H4 (cell line): ENCODE data around the gene CACNG8. TPM values are rescaled to one million over a fixed set of nuclear protein-coding genes. Genes with fewer than 3 reads are reported as not detected.
"Not testable (repeated sequence)": the region's sequence is repeated elsewhere in the genome, so short reads cannot be mapped to it uniquely, and the experiment has no call there.

ENCODE experiments used
- DNase-seq: peaks from one replicate; pipeline ENCODE4 v3.0.0-alpha.2; 2015; ENCODE audit warnings: low spot score
- total RNA-seq: library from RNA; depleted of rRNA; stranded (reverse); fragments of >200 nt; shearing (Covaris generic); gene quantifications from 2 replicates; pipeline ENCODE4 v1.2.3, GENCODE V29; 2014; rRNA removed

CACNG8 gene
- total RNA-seq: 0.04 and 0.14 TPM in 2 replicates

GRCh38 chr19:53962887-53963431, at the start of gene CACNG8:
CACNG8 (plus strand) TSS chr19:53962937.
- no peak for DNase-seq

- DNase-seq: no peak
Observed at GRCh38 chr19:53915000-53915399, 47.7 kb upstream of the CACNG8 start.

DNA sequence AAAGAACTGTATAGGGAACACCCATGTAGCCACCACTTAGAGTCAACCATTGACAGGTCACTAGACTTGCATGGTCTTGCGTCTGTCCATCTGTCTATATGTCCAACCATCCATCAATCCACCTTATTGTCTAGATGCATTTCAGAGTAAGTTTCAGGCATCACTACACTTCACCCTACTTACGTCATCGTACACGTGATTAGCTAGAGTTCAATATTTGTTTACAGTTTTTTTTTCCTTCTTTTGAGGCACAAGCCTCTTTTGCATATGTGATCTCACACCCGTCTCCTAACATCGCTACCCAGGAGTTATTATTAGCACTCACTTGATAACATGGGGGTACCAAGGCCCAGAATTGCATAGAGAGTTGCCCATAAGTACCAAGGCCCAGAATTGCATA, 46.7 kb upstream of the CACNG8 start:
- DNase-seq: no peak

- DNase-seq: no peak
Observed at GRCh38 chr19:53917356-53917755, 45.4 kb upstream of the CACNG8 start.

DNA sequence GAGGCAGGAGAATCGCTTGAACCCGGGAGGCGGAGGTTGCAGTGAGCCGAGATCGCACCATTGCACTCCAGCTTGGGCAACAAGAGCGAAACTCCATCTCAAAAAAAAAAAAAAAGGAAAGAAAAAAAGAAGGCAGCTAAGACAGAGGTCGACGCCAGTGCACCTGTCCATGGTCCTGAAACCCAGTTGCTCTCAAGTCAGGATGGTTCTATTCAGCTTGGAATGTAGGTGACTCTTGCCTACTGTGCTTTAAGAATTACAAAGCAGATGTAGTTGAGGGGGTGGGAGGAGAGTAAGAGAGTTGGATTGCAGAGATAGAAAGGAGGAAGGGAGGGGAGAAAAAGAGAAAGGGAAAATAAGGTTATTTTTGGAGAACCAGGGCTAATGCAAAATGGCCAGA, 35.0 kb upstream of the CACNG8 start:
- peak; percentile 75 for DNase-seq

DNA sequence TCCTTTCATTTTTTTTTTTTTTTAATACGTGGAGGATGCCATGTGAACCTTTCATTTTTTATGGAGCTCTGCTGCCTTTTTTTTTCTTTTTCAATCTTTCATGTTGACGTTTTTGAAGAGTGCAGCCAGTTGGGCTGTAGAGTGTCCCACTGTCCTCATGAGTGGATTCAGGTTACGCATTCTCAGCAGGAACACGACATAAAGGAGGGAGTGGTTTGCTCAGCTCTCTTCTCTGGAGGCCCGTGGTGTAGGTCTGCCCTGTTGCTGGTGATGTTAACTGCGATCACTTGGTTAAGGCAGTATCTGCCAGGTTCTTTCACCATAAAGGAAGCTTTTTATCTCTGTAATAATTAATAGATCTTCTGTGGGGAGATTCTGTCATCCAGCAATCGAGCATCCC, 26.7 kb upstream of the CACNG8 start:
- no peak for DNase-seq

DNA sequence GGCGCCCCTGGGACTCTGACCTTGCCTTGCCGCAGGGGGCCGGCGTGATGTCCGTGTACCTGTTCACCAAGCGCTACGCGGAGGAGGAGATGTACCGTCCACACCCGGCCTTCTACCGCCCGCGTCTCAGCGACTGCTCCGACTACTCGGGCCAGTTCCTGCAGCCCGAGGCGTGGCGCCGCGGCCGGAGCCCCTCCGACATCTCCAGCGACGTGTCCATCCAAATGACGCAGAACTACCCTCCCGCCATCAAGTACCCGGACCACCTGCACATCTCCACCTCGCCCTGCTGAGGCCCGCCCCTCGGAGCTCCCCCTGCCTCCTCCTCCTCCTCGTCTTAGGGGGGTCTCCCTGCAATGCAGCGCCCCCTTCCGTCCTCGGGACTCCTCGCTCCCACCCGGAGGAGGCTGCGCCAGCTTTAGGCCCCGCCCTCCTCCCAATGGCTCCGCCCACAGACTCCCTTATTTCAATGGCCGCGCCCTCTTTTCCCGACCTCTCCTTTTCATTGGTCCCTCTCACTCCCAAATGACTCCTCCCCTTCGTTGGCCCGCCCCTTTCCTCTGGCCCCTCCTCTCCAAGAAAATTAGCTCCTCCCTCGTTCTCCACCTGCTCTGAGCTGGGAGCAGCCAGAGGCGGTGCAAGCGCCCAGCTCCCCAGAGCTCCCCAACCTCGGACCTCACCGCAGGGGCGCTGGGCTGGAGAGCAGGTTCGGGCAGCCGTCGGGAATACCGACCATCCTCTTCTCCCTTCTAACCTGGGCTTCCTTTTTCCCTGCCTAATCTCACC, 20.5 kb upstream of the CACNG8 start:
- DNase-seq: no peak

- no peak for DNase-seq
Observed at GRCh38 chr19:53944416-53944815, 18.3 kb upstream of the CACNG8 start.

- no peak for DNase-seq
Observed at GRCh38 chr19:53944933-53945332, 17.8 kb upstream of the CACNG8 start.

- DNase-seq: peak; percentile 74
Observed at GRCh38 chr19:53945441-53945840, 17.3 kb upstream of the CACNG8 start.

DNA sequence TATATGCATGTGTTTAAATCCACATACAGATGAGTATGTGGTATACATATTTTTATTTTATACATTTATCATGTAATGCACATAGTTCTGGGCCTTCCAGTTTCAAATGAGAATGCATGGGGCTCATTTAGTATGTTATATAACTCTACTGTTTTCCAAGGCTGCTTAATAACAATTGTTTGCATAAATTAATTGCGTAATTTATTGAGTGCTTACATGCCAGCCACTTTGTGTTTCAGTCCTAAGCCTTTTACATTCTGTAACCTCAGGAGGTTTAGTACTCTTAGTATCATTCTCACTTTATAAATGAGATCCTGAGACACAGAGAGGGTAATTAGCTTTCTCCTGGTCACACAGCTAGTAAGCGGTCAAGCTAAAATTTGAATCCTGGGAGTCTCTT, 16.7 kb upstream of the CACNG8 start:
- no peak for DNase-seq

GRCh38 chr19:53947624-53948023, 15.1 kb upstream of the CACNG8 start:
- DNase-seq: no peak

DNA sequence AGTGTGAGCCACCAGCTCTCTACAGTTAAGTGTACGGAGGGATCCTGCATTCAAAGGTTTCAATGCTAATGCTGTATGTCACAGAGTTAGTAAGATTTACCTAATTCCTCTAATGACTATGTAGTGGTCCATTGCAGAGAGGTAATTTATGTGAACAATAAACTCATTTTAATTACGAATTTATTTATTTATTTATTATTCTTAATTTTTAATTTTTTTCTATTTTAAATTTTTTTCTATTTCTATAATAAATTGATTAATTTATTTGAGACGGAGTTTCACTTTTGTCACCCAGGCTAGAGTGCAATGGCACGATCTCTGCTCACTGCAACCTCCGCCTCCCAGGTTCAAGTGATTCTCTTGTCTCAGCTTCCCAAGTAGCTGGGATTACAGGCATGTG, 14.1 kb upstream of the CACNG8 start:
- not testable (repeated sequence) for DNase-seq

- no peak for DNase-seq
Observed at GRCh38 chr19:53951436-53951835, 11.3 kb upstream of the CACNG8 start.

GRCh38 chr19:53951947-53952346, 10.8 kb upstream of the CACNG8 start:
- no peak for DNase-seq

DNA sequence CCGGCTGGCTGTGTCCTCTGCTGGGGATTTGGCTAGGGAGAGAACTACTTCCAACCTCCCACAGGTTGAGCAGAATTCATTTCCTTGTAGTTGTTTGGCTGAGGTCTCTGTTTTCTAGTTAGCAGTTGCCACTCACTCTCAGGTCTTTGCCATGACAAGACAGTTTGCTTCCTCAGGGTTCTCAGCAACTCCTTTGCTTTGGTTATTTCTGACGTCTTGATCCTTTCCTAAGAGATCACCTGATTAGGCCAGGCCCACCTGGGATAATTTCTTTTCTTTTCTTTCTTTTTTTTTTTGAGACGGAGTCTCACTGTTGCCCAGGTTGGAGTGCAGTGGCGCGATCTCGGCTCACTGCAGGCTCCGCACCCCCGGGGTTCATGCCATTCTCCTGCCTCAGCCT, 9.4 kb upstream of the CACNG8 start:
- DNase-seq: no peak

- DNase-seq: no peak
Observed at GRCh38 chr19:53957448-53958167, 5.1 kb upstream of the CACNG8 start.

GRCh38 chr19:53958168-53958571, 4.6 kb upstream of the CACNG8 start:
- no peak for DNase-seq

GRCh38 chr19:53958823-53959757, 3.6 kb upstream of the CACNG8 start:
- no peak for DNase-seq

- no peak for DNase-seq
Observed at GRCh38 chr19:53960187-53960586, 2.5 kb upstream of the CACNG8 start.

GRCh38 chr19:53960886-53961285, 1.9 kb upstream of the CACNG8 start:
- DNase-seq: no peak
